Testis (tissue), 3 donors: Measurements from ENCODE around the gene SPEF2. TPM values are rescaled to one million over a fixed set of nuclear protein-coding genes. Genes with fewer than 3 reads are reported as not detected.

Source experiments
- DNase-seq: peaks from one replicate; pipeline ENCODE4 v3.0.0-alpha.2; 2019
- H3K27ac ChIP-seq, 2 donors: fragments of 200-600 bp; sonication (generic); one replicate each; pipeline ENCODE4 v1.5.1; 2019
- H3K27me3 ChIP-seq: fragments of 200-600 bp; sonication (generic); one replicate; pipeline ENCODE4 v1.5.1; 2019
- H3K36me3 ChIP-seq: fragments of 200-600 bp; sonication (generic); one replicate; pipeline ENCODE4 v1.5.1; 2017; ENCODE audit warnings: low read depth; ENCODE audit errors: missing control alignments
- H3K4me1 ChIP-seq: fragments of 200-600 bp; sonication (generic); one replicate; pipeline ENCODE4 v1.5.1; 2019
- H3K4me3 ChIP-seq, 2 donors: fragments of 200-600 bp; sonication (generic); one replicate each; pipeline ENCODE4 v1.5.1; 2017 to 2019
- H3K9me3 ChIP-seq: fragments of 200-600 bp; sonication (generic); one replicate; pipeline ENCODE4 v1.5.1; 2017
- CTCF ChIP-seq, 3 experiments: fragments of 450-650 bp in 2 of 3; fragments of 200-600 bp in 1 of 3; sonication (generic) in 1 of 3; IDR thresholded peaks; one replicate each; pipeline ENCODE4 v1.5.1; 2016 to 2019; ENCODE audit warnings: antibody characterized with exemption in 3 of 3, mild to moderate bottlenecking in 2 of 3, moderate library complexity in 1 of 3
- POLR2A ChIP-seq: fragments of 450-650 bp; IDR thresholded peaks from one replicate; pipeline ENCODE4 v1.6.1; 2017; ENCODE audit warnings: antibody characterized with exemption, mild to moderate bottlenecking, moderate library complexity
- WGBS, 2 donors: methylation state at CpG; one replicate each; pipeline ENCODE4 v1.1.5; 2018; 5-methylcytosine and 5-hydroxymethylcytosine counted together
- intact Hi-C: fragments of 100-400 bp; cut with DNase I; formaldehyde crosslinking; loops from one replicate; pipeline ENCODE4 v1.15.1; 2023; ENCODE audit warnings: low total_unique reads
- polyA plus RNA-seq: library from polyadenylated mRNA; stranded (reverse); fragments of 350-450 nt; fragmentation: Illumina TruSeq; extraction: RNeasy Lipid Tissue Mini Kit (QIAGEN cat#74804); gene quantifications from one replicate; pipeline ENCODE4 v1.2.3, GENCODE V29; 2014; ENCODE audit warnings: low read depth, low replicate concordance; ENCODE audit not compliant: insufficient read depth
- total RNA-seq, 2 donors: library from RNA; depleted of rRNA; stranded (reverse); fragments of >200 nt; gene quantifications; one replicate each; pipeline ENCODE4 v1.2.3, GENCODE V29; 2016

Gene SPEF2
- total and polyA plus RNA-seq, 3 donors from 2014 or later = 15.9 to 22.7 (median 17.8) TPM

- no peaks in the 10 kb centered on the region for H3K9me3 ChIP-seq
- H3K4me3 ChIP-seq = no peak overlapping the region
- 73 to 74% methylated on average over 5 of the region's 5 CpGs for WGBS, 2 donors
- H3K4me1 ChIP-seq = no peaks in the 10 kb centered on the region
- no peak for DNase-seq
- intact Hi-C loops = no loop called here
- no peaks in the 10 kb centered on the region for H3K27me3 ChIP-seq
- H3K27ac ChIP-seq = no peak overlapping the region
- no peaks in the 10 kb centered on the region for H3K36me3 ChIP-seq
- TF ChIP-seq CTCF (IDR thresholded peaks at IDR 0.05) (no peak), POLR2A (no peak)
Observed at GRCh38 chr5:35758151-35758724, 140.6 kb downstream of the SPEF2 start.

GRCh38 chr5:35761541-35761940 is 143.9 kb downstream of the SPEF2 start:
- H3K36me3 ChIP-seq = no peaks in the 10 kb centered on the region
- no peaks in the 10 kb centered on the region for H3K27me3 ChIP-seq
- no peaks in the 10 kb centered on the region for H3K9me3 ChIP-seq
- H3K27ac ChIP-seq = no peak overlapping the region
- TF ChIP-seq CTCF (IDR thresholded peaks at IDR 0.05) (no peak), POLR2A (no peak)
- peaks cover 3% of the 10 kb centered on the region for H3K4me1 ChIP-seq
- no peak overlapping the region for H3K4me3 ChIP-seq
- intact Hi-C loops = no loop called here
- 54 to 73% methylated on average over 4 of the region's 4 CpGs for WGBS, 2 donors
- no peak for DNase-seq

- intact Hi-C loops = no loop called here
- TF ChIP-seq POLR2A = no peak
- no peak for TF ChIP-seq CTCF (IDR thresholded peaks at IDR 0.05)
Observed at GRCh38 chr5:35762368-35762767, 144.7 kb downstream of the SPEF2 start.

GRCh38 chr5:35765921-35766320 is 148.3 kb downstream of the SPEF2 start:
- Histone ChIP-seq H3K27me3 (no peaks in the 10 kb centered on the region), H3K36me3 (no peaks in the 10 kb centered on the region), H3K4me1 (peaks cover 3% of the 10 kb centered on the region), H3K27ac (no peak overlapping the region), H3K4me3 (no peak overlapping the region), H3K9me3 (no peaks in the 10 kb centered on the region)
- WGBS, 2 donors = 50 to 53% methylated on average over 1 of the region's 1 CpG
- TF ChIP-seq POLR2A = no peak
- no peak for TF ChIP-seq CTCF (IDR thresholded peaks at IDR 0.05)
- DNase-seq = no peak
- intact Hi-C loops = no loop called here

More at GRCh38 chr5:35762368-35762767, 144.7 kb downstream of the SPEF2 start:
- Histone ChIP-seq H3K27ac (no peak overlapping the region), H3K36me3 (no peaks in the 10 kb centered on the region), H3K4me1 (peaks cover 3% of the 10 kb centered on the region), H3K4me3 (no peak overlapping the region), H3K27me3 (no peaks in the 10 kb centered on the region), H3K9me3 (no peaks in the 10 kb centered on the region)
- WGBS, 2 donors = 76 to 98% methylated on average over 3 of the region's 3 CpGs
- no peak for DNase-seq

- no peaks in the 10 kb centered on the region for H3K4me1 ChIP-seq
- no peaks in the 10 kb centered on the region for H3K36me3 ChIP-seq
- no peak overlapping the region for H3K4me3 ChIP-seq
- no peak overlapping the region for H3K27ac ChIP-seq
- H3K9me3 ChIP-seq = no peaks in the 10 kb centered on the region
- intact Hi-C loops = no loop called here
- no peak for TF ChIP-seq POLR2A
- no peak for TF ChIP-seq CTCF (IDR thresholded peaks at IDR 0.05)
- H3K27me3 ChIP-seq = no peaks in the 10 kb centered on the region
- 88 to 89% methylated on average over 6 of the region's 6 CpGs for WGBS, 2 donors
- no peak for DNase-seq
Observed at GRCh38 chr5:35771300-35771699, 153.6 kb downstream of the SPEF2 start.
